A549 treated with GW870086 at 1 μM for 4 hours (cell line): Measurements from ENCODE around the gene MTF2. TPM values are rescaled to one million over a fixed set of nuclear protein-coding genes. Genes with fewer than 3 reads are reported as not detected.

Experiments
- total RNA-seq: library from RNA; stranded (reverse); fragments of 200-300 nt; extraction: Qiagen RNA extraction; gene quantifications from 5 replicates; pipeline ENCODE4 v1.2.3, GENCODE V29; 2022; ENCODE audit warnings: low read depth

The MTF2 gene
- total RNA-seq: 10.4 to 13.2 TPM (median 12.5 TPM) in 5 replicates

DNA sequence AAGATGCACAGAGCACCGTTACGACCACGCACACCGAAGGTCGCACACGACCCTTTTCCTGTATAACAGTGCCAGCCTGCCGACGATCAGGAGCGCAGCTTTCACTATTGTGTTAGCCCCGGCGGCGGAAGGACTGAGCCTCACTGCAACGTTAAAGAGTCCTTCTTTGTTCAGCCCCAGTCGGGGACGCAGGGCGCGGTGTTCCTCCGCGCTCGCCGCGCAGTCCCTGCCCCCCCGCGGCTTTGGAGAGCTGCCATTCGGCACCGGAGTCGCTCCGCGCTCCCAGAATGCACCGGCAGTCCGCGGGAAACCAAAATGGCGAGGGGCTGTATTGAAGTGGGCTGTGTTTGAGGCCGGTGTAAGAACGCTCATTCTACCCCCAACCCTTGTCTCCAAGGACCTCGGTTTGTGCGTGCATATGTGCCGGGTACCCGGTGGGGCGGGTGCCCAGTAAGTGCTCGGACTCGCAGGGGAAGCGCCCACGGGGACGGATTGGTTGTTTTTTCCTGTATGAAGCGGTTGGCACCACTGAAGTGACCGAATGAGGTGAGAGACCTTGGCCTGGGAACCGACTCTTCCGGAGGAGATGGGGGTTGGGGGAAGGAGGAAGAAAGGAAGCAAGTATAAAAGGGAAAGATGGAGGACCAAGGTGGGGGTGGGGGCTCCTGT lies at the start of gene MTF2:
TSS of gene MTF2 (plus strand) at position 298 of the 669 bp plus-strand sequence. CDS start at position 542, 244 bp downstream.

DNA sequence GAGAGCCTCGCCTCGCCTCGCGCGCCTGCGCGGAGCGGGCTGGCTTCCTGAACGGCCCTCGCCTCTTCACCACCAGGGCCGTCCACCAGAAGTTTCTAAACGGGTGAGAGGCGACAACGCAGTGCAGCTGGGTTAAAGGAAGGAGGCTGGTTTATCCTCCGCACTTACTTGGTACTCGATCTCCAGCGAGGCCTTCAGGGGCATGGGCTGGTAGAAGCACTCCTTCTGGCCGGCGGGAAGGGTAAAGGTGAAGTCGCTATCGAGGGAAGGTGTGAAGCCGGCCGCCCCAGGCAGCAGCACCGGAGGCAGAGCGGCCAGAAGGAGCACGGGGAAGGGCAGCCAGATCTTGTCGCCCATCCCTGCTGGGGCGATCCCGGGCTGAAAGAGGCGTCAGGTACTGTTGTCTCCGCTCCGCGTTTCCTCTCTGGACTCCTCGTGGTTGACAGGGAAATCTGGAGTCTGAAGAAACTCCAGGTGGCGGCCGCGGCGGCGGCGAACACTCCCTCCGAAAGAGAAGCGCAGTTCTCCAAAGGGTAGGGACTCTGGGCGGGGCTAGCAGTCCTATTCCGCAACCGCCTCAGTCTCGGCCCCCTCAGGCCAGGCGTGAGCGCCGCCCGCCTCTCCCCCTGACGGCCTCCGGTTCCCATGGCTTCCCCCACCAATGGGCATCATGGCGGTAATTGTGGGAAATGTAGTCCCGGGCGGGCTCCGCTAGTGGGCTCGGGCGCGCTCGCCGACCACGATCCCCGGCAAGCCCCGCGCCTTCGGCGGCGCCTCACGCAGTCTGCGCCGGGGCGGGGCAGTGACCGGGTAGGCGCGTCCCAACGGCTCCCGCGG lies 101.0 kb downstream of the MTF2 start, which contains the start of gene TMED5:
TSS of gene TMED5 (minus strand) at position 528 of the 837 bp plus-strand sequence. CDS start at position 357, 171 bp downstream.

DNA sequence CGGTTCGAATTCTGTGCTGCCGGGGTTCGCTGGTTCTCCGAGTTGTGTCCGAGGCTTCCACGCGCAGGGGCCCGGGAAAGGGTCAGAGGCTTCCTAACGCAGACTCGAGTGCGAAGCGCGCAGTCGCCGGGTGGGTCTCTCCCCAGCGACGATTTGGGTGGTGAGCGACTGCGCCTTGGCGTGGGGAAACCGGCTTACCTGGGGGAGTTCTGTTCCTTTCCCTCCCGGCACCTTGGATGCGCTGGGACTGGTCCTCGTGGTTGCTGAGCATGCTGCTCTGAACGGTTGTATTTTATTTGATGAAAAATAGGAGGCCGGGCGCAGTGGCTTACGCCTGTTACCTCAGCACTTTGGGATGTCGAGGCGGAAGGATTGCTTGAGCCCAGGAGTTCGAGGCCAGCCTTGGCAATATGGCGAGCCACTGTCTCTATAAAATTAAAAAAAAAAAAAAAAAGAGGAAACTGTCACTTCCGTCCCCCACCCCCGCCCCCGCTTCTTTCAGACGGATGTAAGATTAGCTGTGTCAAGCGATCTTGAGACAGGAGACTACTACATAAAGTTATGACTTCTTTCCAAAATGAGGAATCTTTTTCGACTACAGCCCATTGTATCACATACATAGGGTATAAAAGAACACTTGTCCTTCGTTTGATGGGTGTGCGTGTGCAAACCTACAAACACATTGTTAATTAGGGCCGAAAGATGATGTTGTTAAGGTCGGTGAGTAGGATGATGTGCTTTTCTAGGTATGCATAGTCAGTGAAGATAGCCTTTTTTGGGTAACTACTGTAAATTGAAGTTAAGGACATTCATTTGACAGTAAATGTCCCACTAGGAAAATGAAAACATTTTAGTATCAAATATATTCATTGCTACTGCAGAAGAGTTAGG lies 101.9 kb downstream of the MTF2 start, which contains the start of gene CCDC18:
TSS of gene CCDC18 (plus strand) at position 2 of the 891 bp plus-strand sequence. CDS start 2,638 bp downstream, outside the sequence.

Other genes with a start within 250 kb of the MTF2 start
- gene RPL5, start 247.2 kb upstream of the MTF2 start, total RNA-seq: 1,130 to 1,261 TPM (median 1,175 TPM) in 5 replicates
- 7.5 to 10.4 TPM (median 9.6 TPM) in 5 replicates for gene DIPK1A, start 117.8 kb upstream of the MTF2 start, total RNA-seq
- gene TMED5, start 101.1 kb downstream of the MTF2 start, total RNA-seq: 27.3 to 37.4 TPM (median 34.6 TPM) in 5 replicates
- gene CCDC18, start 101.4 kb downstream of the MTF2 start, total RNA-seq: 4.9 to 6.4 TPM (median 5.3 TPM) in 5 replicates